Naive thymus-derived CD4-positive, alpha-beta T cell (primary cell): ENCODE measurements around the gene TMEM238. TPM values are rescaled to one million over a fixed set of nuclear protein-coding genes. Genes with fewer than 3 reads are reported as not detected.

Experiments used
- ATAC-seq: fragments of 150-1000 bp; cut with Tn5 transposase; 2 replicates; pipeline ENCODE4 v1.10.0; 2021; ENCODE audit warnings: mild to moderate bottlenecking, moderate library complexity
- CTCF ChIA-PET: fragments of 350-600 bp; sonication (Branson Sonifier 250); formaldehyde crosslinking; loops from one replicate; lab custom pipeline; 2021; ENCODE audit warnings: antibody characterized with exemption; lab: Charles Lee
- POLR2A ChIA-PET: fragments of 350-600 bp; sonication (Branson Sonifier 250); formaldehyde crosslinking; loops from one replicate; lab custom pipeline; 2021; ENCODE audit warnings: antibody characterized with exemption, inconsistent platforms; lab: Charles Lee
- DNase-seq, 9 donors: peaks; one replicate each; pipeline versions ENCODE4 v3.0.0 to v3.0.0-alpha.2; 2020 to 2022; ENCODE audit warnings: mixed read lengths in 1 of 9
- H3K27ac ChIP-seq: one replicate; pipeline ENCODE4 v1.7.0; 2013; ENCODE audit warnings: mild to moderate bottlenecking, low read depth, low read length, moderate library complexity
- H3K27me3 ChIP-seq, 2 donors: one replicate each; pipeline ENCODE4 v1.7.0; 2013; ENCODE audit warnings: low read length in 2 of 2, mild to moderate bottlenecking in 2 of 2, moderate library complexity in 2 of 2; ENCODE audit not compliant: control insufficient read depth in 2 of 2, insufficient read depth in 2 of 2
- H3K36me3 ChIP-seq, 3 experiments: 1 replicate in 2 of 3; 2 replicates in 1 of 3; pipeline ENCODE4 v1.7.0; 2013; ENCODE audit warnings: low read length in 3 of 3, mild to moderate bottlenecking in 3 of 3, moderate library complexity in 1 of 3; ENCODE audit not compliant: insufficient read depth in 3 of 3, control insufficient read depth in 2 of 3
- H3K4me1 ChIP-seq, 2 donors: one replicate each; pipeline ENCODE4 v1.7.0; 2013; ENCODE audit warnings: low read length in 2 of 2, mild to moderate bottlenecking in 2 of 2, moderate library complexity in 1 of 2; ENCODE audit not compliant: control insufficient read depth in 2 of 2, insufficient read depth in 2 of 2
- H3K4me3 ChIP-seq: 2 replicates; pipeline ENCODE4 v1.7.0; 2013; ENCODE audit warnings: mild to moderate bottlenecking, low read length
- H3K9me3 ChIP-seq, 3 experiments: 1 replicate in 2 of 3; 2 replicates in 1 of 3; pipeline ENCODE4 v1.7.0; 2013; ENCODE audit warnings: low read length in 3 of 3; ENCODE audit not compliant: control insufficient read depth in 2 of 3
- H3K27ac Mint-ChIP-seq, 9 donors: one replicate each; pipeline ENCODE4 v1.8.0; 2020 to 2022; ENCODE audit warnings: mixed read lengths in 9 of 9, mild to moderate bottlenecking in 8 of 9, moderate library complexity in 5 of 9, inconsistent platforms in 2 of 9
- H3K27me3 Mint-ChIP-seq, 5 donors: one replicate each; pipeline ENCODE4 v1.8.0; 2021 to 2022; ENCODE audit warnings: mixed read lengths in 5 of 5, mild to moderate bottlenecking in 1 of 5
- H3K36me3 Mint-ChIP-seq, 5 donors: one replicate each; pipeline ENCODE4 v1.8.0; 2020 to 2022; ENCODE audit warnings: mixed read lengths in 5 of 5, mild to moderate bottlenecking in 3 of 5, inconsistent platforms in 1 of 5
- H3K4me1 Mint-ChIP-seq, 7 donors: one replicate each; pipeline ENCODE4 v1.8.0; 2020 to 2022; ENCODE audit warnings: mixed read lengths in 7 of 7, mild to moderate bottlenecking in 3 of 7, inconsistent platforms in 1 of 7
- H3K4me3 Mint-ChIP-seq, 10 donors: one replicate each; pipeline ENCODE4 v1.8.0; 2020 to 2022; ENCODE audit warnings: mild to moderate bottlenecking in 10 of 10, mixed read lengths in 10 of 10, moderate library complexity in 6 of 10, inconsistent platforms in 2 of 10
- H3K9me3 Mint-ChIP-seq, 11 donors: one replicate each; pipeline ENCODE4 v1.8.0; 2020 to 2022; ENCODE audit warnings: mixed read lengths in 11 of 11, mild to moderate bottlenecking in 4 of 11, inconsistent platforms in 1 of 11, moderate library complexity in 1 of 11
- intact Hi-C, 2 donors: fragments of 100-400 bp; cut with micrococcal nuclease; formaldehyde crosslinking; loops; one replicate each; pipeline ENCODE4 v1.15.1; 2023
- polyA plus RNA-seq, 2 donors: library from polyadenylated mRNA; unstranded; fragments of 300-500 nt; fragmentation: Illumina TruSeq; gene quantifications; one replicate each; pipeline ENCODE4 v1.2.3, GENCODE V29; 2021
- total RNA-seq, 6 experiments: library from RNA in 5 of 6; stranded (reverse) in 5 of 6; gene quantifications; 1 replicate in 5 of 6; 2 replicates in 1 of 6; pipeline ENCODE4 v1.2.3 and lab custom pipeline; 2021 to 2026

TMEM238 gene
- total and polyA plus RNA-seq, 7 experiments from 2014 or later, result 0.33 to 15.7 (median 9.7) TPM

GRCh38 chr19:55382013-55382412 lies 2.1 kb downstream of the TMEM238 start:
- ChIA-PET CTCF (interaction anchor here (0.7 kb wide), 1 partner anchor 21 kb away, joined by 5 read pairs; no protein-coding TSS in a partner anchor), POLR2A (interaction anchor here (2.8 kb wide), 1 partner anchor 123 kb away, joined by 11 read pairs; the partner anchor contains the start of gene PPP6R1)
- Histone ChIP-seq H3K27ac (no peak overlapping the region), H3K36me3 (peaks cover 0 to 10% (median 2%) of the 10 kb centered on the region in 3 experiments), H3K4me1 (peaks cover 26 to 28% of the 10 kb centered on the region in 2 donors), H3K4me3 (no peak overlapping the region), H3K9me3 (no peaks in the 10 kb centered on the region), H3K27me3 (no peaks in the 10 kb centered on the region)
- Mint-ChIP-seq H3K27ac (peak overlapping the region in 5 of 9 donors; percentile 0 to 79 (median 56)), H3K27me3 (peaks cover 0 to 3% (median 0%) of the 10 kb centered on the region in 5 donors), H3K4me3 (peak overlapping the region in 9 of 10 donors; percentile 77 to 100 (median 90)), H3K9me3 (peaks cover 0 to 8% (median 0%) of the 10 kb centered on the region in 11 donors), H3K4me1 (peaks cover 23 to 43% (median 33%) of the 10 kb centered on the region in 7 donors), H3K36me3 (peaks cover 7 to 25% (median 9%) of the 10 kb centered on the region in 5 donors)
- no peak for ATAC-seq
- intact Hi-C loops, result loop anchor here (10.0 kb wide), 3 partner anchors 203 to 1187 kb away; partner anchors contain the start of genes TSEN34 (in 1 of the 2) and ZNF579 (in 1 of the 2)
- DNase-seq, result no peak

- Histone ChIP-seq H3K27me3 (peaks cover 0 to 4% of the 10 kb centered on the region in 2 donors), H3K36me3 (no peaks in the 10 kb centered on the region), H3K9me3 (no peaks in the 10 kb centered on the region), H3K27ac (no peak overlapping the region), H3K4me3 (no peak overlapping the region), H3K4me1 (peaks cover 11 to 13% of the 10 kb centered on the region in 2 donors)
- H3K4me1 Mint-ChIP-seq, result peaks cover 8 to 22% (median 12%) of the 10 kb centered on the region in 7 donors
- ATAC-seq (no peak), DNase-seq (no peak)
- peaks cover 0 to 6% (median 0%) of the 10 kb centered on the region in 11 donors for H3K9me3 Mint-ChIP-seq
- POLR2A ChIA-PET, result no interaction called here
- H3K4me3 Mint-ChIP-seq, result no peak overlapping the region
- CTCF ChIA-PET, result no interaction called here
- H3K27ac Mint-ChIP-seq, result no peak overlapping the region
- H3K36me3 Mint-ChIP-seq, result peaks cover 0 to 13% (median 3%) of the 10 kb centered on the region in 5 donors
- peaks cover 0 to 14% (median 3%) of the 10 kb centered on the region in 5 donors for H3K27me3 Mint-ChIP-seq
- intact Hi-C loops, result no loop called here
Measured at GRCh38 chr19:55379174-55379573, 4.9 kb downstream of the TMEM238 start.

- DNase-seq (no peak), ATAC-seq (no peak)
- H3K36me3 Mint-ChIP-seq, result peaks cover 0 to 12% (median 3%) of the 10 kb centered on the region in 5 donors
- intact Hi-C loops, result no loop called here
- peaks cover 6 to 20% (median 9%) of the 10 kb centered on the region in 5 donors for H3K27me3 Mint-ChIP-seq
- Histone ChIP-seq H3K36me3 (no peaks in the 10 kb centered on the region), H3K27ac (no peak overlapping the region), H3K27me3 (peaks cover 0 to 11% of the 10 kb centered on the region in 2 donors), H3K4me1 (peaks cover 2 to 6% of the 10 kb centered on the region in 2 donors), H3K9me3 (no peaks in the 10 kb centered on the region), H3K4me3 (no peak overlapping the region)
- ChIA-PET POLR2A (no interaction called here), CTCF (no interaction called here)
- H3K4me3 Mint-ChIP-seq, result no peak overlapping the region
- H3K9me3 Mint-ChIP-seq, result peaks cover 0 to 6% (median 0%) of the 10 kb centered on the region in 11 donors
- no peak overlapping the region for H3K27ac Mint-ChIP-seq
- peaks cover 5 to 16% (median 14%) of the 10 kb centered on the region in 7 donors for H3K4me1 Mint-ChIP-seq
Measured at GRCh38 chr19:55377356-55378131, 6.5 kb downstream of the TMEM238 start.

- Histone ChIP-seq H3K9me3 (no peaks in the 10 kb centered on the region), H3K4me1 (no peaks in the 10 kb centered on the region), H3K27me3 (peaks cover 0 to 19% of the 10 kb centered on the region in 2 donors), H3K36me3 (no peaks in the 10 kb centered on the region), H3K4me3 (no peak within 1 kb of the TSS), H3K27ac (no peak within 1 kb of the TSS)
- Mint-ChIP-seq H3K4me1 (peaks cover 4 to 10% (median 5%) of the 10 kb centered on the region in 7 donors), H3K36me3 (peaks cover 0 to under 1% (median under 1%) of the 10 kb centered on the region in 5 donors), H3K9me3 (no peaks in the 10 kb centered on the region), H3K27me3 (peaks cover 14 to 30% (median 17%) of the 10 kb centered on the region in 5 donors), H3K27ac (peak within 1 kb of the TSS in 1 of 9 donors; percentile 28), H3K4me3 (no peak within 1 kb of the TSS)
- ATAC-seq (no peak), DNase-seq (no peak)
- intact Hi-C loops, result no loop called here
- POLR2A ChIA-PET, result no interaction called here
- CTCF ChIA-PET, result interaction anchor here (0.6 kb wide), 1 partner anchor 17 kb away, joined by 5 read pairs; no protein-coding TSS in a partner anchor
Measured at GRCh38 chr19:55376241-55376933, 7.7 kb downstream of the TMEM238 start, which contains the start of gene TMEM190. TMEM190 (plus strand) TSS chr19:55376826; CDS start chr19:55376854, 28 bp downstream.

GRCh38 chr19:55373993-55374757 lies 9.9 kb downstream of the TMEM238 start:
- no peaks in the 10 kb centered on the region for H3K36me3 ChIP-seq
- Mint-ChIP-seq H3K36me3 (peaks cover 0 to 6% (median 4%) of the 10 kb centered on the region in 5 donors), H3K9me3 (peaks cover 0 to 5% (median 0%) of the 10 kb centered on the region in 11 donors), H3K27ac (peak overlapping the region in 1 of 9 donors; percentile 3), H3K4me1 (peaks cover 6 to 17% (median 12%) of the 10 kb centered on the region in 7 donors), H3K27me3 (peaks cover 29 to 45% (median 32%) of the 10 kb centered on the region in 5 donors), H3K4me3 (no peak overlapping the region)
- DNase-seq (no peak), ATAC-seq (no peak)
- no peaks in the 10 kb centered on the region for H3K9me3 ChIP-seq
- intact Hi-C loops, result no loop called here
- no peak overlapping the region for H3K4me3 ChIP-seq
- no peak overlapping the region for H3K27ac ChIP-seq
- ChIA-PET POLR2A (no interaction called here), CTCF (no interaction called here)
- no peaks in the 10 kb centered on the region for H3K4me1 ChIP-seq
- peaks cover 0 to 25% of the 10 kb centered on the region in 2 donors for H3K27me3 ChIP-seq
